Esophagus (tissue), 2 donors: ENCODE data around the gene COL5A1. TPM values are rescaled to one million over a fixed set of nuclear protein-coding genes. Genes with fewer than 3 reads are reported as not detected.

ENCODE experiments used
- H3K27ac ChIP-seq, 2 donors: one replicate each; pipeline ENCODE4 v1.5.1; 2013; ENCODE audit warnings: low read depth in 2 of 2, mild to moderate bottlenecking in 2 of 2, inconsistent platforms in 1 of 2, low read length in 1 of 2, moderate library complexity in 1 of 2
- H3K27me3 ChIP-seq, 2 donors: one replicate each; pipeline ENCODE4 v1.6.1; 2013; ENCODE audit warnings: low read length in 2 of 2, control low read depth in 1 of 2, mild to moderate bottlenecking in 1 of 2; ENCODE audit not compliant: insufficient read depth in 2 of 2, control insufficient read depth in 1 of 2
- H3K36me3 ChIP-seq, 2 donors: one replicate each; pipeline ENCODE4 v1.6.1; 2013; ENCODE audit warnings: low read length in 1 of 2; ENCODE audit not compliant: control insufficient read depth in 2 of 2, insufficient read depth in 2 of 2
- H3K4me1 ChIP-seq, 2 donors: one replicate each; pipeline ENCODE4 v1.6.1; 2013; ENCODE audit warnings: low read length in 1 of 2; ENCODE audit not compliant: control insufficient read depth in 2 of 2, insufficient read depth in 2 of 2
- H3K4me3 ChIP-seq, 2 donors: one replicate each; pipeline ENCODE4 v1.5.1; 2013; ENCODE audit warnings: low read length in 2 of 2, mild to moderate bottlenecking in 2 of 2, low read depth in 1 of 2, moderate library complexity in 1 of 2
- H3K9me3 ChIP-seq, 2 donors: one replicate each; pipeline ENCODE4 v1.6.1; 2013; ENCODE audit warnings: mild to moderate bottlenecking in 2 of 2, low read depth in 1 of 2, low read length in 1 of 2, moderate library complexity in 1 of 2; ENCODE audit not compliant: control insufficient read depth in 2 of 2, insufficient read depth in 1 of 2
- WGBS, 2 donors: extraction: QIAGEN DNeasy Blood & Tissue Kit; methylation state at CpG; one replicate each; pipeline ENCODE4 v1.1.7; 2013; 5-methylcytosine and 5-hydroxymethylcytosine counted together
- polyA plus RNA-seq, 2 donors: library from polyadenylated mRNA; stranded (reverse); fragments of 200-250 nt; gene quantifications; one replicate each; pipeline ENCODE4 v1.2.3, GENCODE V29; 2013
- donor health status: healthy with polysubstance abuse.
- donor health status: Bipolar disorder and iron deficiency.

Gene COL5A1
- polyA plus RNA-seq, 2 donors = 3.5 to 7.6 TPM

DNA sequence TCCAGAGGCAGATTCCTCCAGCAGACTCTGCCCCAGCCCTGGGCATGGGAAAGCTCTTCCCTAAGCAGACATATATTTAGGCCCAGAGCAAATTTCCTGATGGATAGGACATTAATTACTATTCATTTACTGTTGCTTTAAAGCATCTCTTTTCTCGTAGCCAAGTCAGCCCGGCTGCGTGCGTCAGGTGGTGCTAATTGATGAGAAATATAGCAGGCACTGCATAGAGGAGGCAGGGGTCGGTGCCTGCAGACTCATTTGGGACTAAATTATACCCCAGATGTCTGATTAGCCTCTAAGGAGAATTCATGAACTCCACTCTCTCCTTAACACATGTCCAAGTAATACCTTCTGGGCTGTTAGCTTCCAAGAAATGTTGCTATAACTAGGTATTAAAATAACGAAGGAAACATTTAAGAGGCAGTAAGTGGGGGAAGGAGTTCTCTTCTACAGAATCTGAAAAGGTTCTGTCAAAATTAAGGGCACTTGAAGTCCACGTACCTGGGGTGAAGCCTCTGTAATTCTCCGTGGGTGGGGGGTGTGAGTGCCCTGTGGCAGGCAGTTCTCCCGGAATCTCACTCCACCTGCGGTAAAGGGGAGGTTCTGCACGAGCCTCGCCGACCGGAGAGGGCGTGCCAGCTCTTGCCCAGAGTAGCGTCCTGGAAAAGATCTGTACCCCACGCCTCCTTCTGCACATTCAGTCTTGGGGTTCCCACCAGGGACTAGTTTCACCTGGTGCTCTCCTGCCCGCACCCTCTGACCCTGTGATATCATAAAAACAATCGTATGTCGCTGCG lies 123.1 kb downstream of the COL5A1 start:
- peaks cover 0 to 11% of the 10 kb centered on the region in 2 donors for H3K36me3 ChIP-seq
- H3K27me3 ChIP-seq = no peaks in the 10 kb centered on the region
- no peak overlapping the region for H3K4me3 ChIP-seq
- peaks cover 0 to 6% of the 10 kb centered on the region in 2 donors for H3K9me3 ChIP-seq
- H3K4me1 ChIP-seq = peaks cover 0 to 3% of the 10 kb centered on the region in 2 donors
- H3K27ac ChIP-seq = no peak overlapping the region
- 65 to 69% methylated on average over 21 of the region's 21 CpGs for WGBS, 2 donors

DNA sequence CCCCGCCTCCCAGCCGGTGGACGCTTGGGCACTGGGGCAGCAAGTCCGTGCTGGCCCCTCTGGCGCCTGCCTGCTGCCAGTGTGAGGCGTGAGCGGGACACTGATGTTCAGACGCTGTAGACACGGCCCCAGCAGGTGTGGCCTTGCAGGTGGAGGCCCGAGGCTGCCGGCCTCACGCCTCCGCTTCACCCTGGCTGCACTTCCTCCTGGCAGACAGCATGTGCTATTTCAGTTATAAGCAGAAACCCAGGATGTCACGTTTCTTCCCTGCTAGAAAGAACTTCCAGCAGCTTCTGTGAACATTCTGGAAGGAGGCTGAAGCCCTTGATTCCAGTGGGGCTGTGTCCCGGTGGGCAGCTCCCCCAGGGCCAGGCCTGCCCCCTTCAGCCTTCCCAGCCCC lies 124.2 kb downstream of the COL5A1 start:
- Histone ChIP-seq H3K36me3 (peaks cover 0 to 7% of the 10 kb centered on the region in 2 donors), H3K9me3 (peaks cover 0 to 1% of the 10 kb centered on the region in 2 donors), H3K4me1 (peaks cover 0 to 3% of the 10 kb centered on the region in 2 donors), H3K27me3 (no peaks in the 10 kb centered on the region), H3K4me3 (no peak overlapping the region), H3K27ac (no peak overlapping the region)
- 71 to 72% methylated on average over 15 of the region's 15 CpGs for WGBS, 2 donors

DNA sequence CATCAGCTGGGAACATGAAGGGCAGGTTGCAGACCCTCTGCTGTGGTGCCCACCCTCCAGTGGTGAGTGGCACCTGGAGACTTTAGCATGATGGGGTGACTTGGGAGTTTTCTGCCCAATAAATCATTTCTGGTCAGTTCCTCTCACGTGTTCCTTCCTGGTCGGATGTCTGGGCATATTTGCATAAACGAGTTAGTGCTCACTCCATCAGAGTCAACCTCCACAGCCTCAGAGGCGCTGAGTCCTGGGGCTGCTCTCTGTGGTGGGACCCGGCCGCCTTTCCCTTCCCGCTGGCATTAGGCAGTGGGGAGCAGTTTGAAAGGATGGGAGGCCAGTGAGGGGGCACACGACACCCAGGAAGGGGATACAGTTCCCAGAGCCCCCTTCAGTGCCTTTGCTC lies 125.0 kb downstream of the COL5A1 start:
- H3K4me1 ChIP-seq = no peaks in the 10 kb centered on the region
- H3K36me3 ChIP-seq = peaks cover 0 to 5% of the 10 kb centered on the region in 2 donors
- H3K9me3 ChIP-seq = no peaks in the 10 kb centered on the region
- no peak overlapping the region for H3K4me3 ChIP-seq
- 70 to 82% methylated on average over 8 of the region's 8 CpGs for WGBS, 2 donors
- no peaks in the 10 kb centered on the region for H3K27me3 ChIP-seq
- H3K27ac ChIP-seq = no peak overlapping the region

DNA sequence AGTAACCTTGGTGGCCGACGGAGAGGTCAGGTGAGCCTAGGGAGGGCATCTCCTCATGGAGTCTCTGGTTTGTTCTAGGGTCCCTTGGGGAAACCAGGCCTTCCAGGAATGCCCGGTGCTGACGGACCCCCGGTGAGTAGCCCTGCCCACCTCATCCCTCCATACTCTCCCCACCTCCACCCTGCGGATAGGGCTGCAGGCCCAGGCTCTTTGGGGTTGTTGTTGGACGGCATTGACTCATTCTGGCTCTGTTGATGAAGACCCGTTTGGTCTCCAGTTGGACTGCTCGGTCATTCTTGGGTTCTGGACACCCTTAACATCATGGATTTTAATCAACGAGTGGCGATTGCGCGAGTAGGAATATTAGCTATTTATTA lies 126.7 kb downstream of the COL5A1 start:
- H3K36me3 ChIP-seq = peaks cover 0 to 8% of the 10 kb centered on the region in 2 donors
- no peak overlapping the region for H3K27ac ChIP-seq
- H3K4me1 ChIP-seq = no peaks in the 10 kb centered on the region
- no peaks in the 10 kb centered on the region for H3K27me3 ChIP-seq
- WGBS, 2 donors = 73 to 86% methylated on average over 13 of the region's 13 CpGs
- no peak overlapping the region for H3K4me3 ChIP-seq
- H3K9me3 ChIP-seq = no peaks in the 10 kb centered on the region

DNA sequence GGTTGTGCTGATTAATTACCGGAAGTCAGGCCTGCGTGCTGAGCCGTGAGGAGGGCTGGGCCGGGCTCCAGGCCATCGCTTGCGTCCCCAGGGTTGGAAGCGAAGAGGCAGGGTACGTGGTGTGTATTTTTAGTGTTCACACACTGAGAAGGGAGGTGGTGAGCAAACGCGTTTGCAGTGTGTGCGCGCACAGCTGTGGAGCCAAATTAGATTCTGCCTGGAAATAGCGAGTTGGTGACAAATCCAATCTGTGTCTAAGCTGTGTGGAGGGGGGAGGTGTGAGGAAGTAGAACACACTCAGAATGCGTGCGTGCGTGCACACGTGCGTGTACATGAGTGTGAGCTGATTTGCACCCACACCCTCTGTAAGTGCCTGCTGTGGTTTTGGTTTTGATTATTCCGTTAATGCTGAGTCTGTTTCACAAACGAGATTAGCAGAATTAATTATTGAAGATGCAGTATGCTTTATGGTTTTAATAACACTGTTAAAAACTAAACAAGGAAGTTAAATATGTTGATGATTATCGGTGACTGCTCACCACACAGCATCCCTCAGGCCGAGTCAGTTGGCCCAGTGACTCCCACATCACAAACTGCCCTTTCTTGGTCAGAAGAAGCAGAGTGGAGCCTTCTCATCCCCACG lies 127.2 kb downstream of the COL5A1 start:
- H3K27ac ChIP-seq = no peak overlapping the region
- WGBS, 2 donors = 67 to 76% methylated on average over 23 of the region's 23 CpGs

DNA sequence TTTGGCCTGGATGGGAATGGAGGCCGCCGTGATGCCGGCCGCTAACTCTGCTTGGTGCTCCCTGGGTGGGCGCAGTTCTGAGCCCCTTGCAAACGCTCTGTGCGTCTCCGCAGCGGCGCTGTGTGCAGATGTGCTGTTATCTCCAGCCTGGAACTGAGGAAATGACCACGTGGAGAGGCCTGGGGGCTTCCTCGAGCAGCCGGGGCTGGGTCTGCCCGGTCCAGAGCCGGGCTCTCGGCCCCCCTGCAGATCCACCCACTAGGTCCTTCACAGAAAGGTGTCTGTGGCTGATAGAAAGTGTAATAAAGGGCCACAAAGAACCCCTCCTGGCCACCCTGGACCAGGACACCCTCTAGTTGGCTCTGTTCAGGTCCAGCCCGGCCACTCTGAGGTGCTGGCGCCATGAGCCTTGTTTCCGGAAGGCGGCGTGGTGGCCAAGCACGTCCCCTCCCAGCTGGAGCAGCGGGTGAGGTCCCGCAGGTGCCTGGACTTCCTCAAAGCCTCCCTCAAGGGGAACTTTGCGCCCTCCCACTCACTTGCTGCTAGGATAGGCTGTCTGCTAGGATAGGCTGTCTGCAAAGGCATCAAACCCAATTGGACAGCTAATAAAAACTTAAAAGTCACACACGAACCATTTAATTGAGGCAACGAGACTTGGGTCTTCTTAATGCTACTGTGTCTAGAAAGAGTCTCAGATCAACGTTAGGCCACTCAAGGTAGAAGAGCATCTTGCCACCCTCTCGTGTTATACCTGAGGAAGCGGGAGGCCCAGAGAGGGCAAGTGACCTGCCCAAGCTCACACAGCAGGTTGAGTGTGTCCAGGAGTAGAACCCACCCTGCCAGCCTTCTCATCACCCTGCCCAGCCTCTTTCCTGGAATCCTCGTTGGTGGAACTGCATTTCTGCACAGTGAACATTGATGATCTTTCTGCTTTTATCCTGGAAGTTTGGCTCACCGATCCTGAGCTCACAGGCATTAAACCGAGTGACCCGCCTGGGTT lies 129.7 kb downstream of the COL5A1 start:
- Histone ChIP-seq H3K27ac (no peak overlapping the region), H3K27me3 (no peaks in the 10 kb centered on the region), H3K9me3 (no peaks in the 10 kb centered on the region), H3K36me3 (peaks cover 0 to 9% of the 10 kb centered on the region in 2 donors), H3K4me3 (no peak overlapping the region), H3K4me1 (no peaks in the 10 kb centered on the region)
- WGBS, 2 donors = 71 to 75% methylated on average over 34 of the region's 34 CpGs

More for the DNA sequence above, 127.2 kb downstream of the COL5A1 start:
- H3K4me3 ChIP-seq = no peak overlapping the region
- peaks cover 0 to 9% of the 10 kb centered on the region in 2 donors for H3K36me3 ChIP-seq
- H3K27me3 ChIP-seq = no peaks in the 10 kb centered on the region
- H3K4me1 ChIP-seq = no peaks in the 10 kb centered on the region
- no peaks in the 10 kb centered on the region for H3K9me3 ChIP-seq

DNA sequence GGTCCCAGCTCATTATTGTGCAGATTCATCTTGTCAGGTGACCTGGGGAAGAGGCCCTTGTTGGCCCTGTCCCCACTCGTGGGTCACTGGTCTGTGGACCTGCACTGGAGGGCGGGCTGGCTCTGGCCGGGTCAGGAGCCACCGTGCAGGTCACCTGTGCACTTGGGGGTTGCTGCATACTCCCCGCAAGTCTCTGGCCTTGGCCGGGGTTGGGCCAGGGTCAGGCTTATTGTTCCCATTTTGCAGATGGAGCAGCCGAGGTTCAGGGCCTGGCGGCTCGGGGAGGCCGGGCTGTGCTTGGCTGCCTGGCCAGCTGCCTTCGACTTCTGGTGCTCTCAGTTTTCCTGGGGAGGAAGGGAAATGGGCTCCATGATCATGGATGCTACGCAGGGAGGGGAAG lies 130.7 kb downstream of the COL5A1 start:
- Histone ChIP-seq H3K36me3 (peaks cover 0 to 9% of the 10 kb centered on the region in 2 donors), H3K4me1 (no peaks in the 10 kb centered on the region), H3K27me3 (no peaks in the 10 kb centered on the region), H3K4me3 (no peak overlapping the region), H3K9me3 (no peaks in the 10 kb centered on the region), H3K27ac (no peak overlapping the region)
- WGBS, 2 donors = 87 to 90% methylated on average over 12 of the region's 12 CpGs

DNA sequence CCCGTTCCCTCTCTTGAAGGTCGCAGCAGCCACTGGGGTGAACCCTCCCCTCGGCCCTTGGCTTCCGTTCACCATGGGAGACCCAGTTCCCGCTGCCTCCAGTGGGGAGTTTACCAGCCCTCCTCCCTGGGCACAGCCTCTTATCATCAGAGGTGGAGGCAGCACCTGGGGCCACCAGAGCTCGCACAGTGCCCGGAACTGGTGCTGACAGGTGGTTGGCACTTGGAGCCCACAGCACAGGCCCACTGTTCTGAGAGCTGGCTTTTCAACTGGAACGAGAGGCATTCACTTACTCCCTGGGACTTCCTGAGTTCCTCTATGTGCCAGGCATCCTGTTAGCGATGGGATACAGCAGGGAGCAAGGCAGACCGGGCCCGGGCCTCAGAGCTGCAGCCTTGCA lies 132.2 kb downstream of the COL5A1 start:
- H3K36me3 ChIP-seq = peaks cover 0 to 9% of the 10 kb centered on the region in 2 donors
- no peak overlapping the region for H3K4me3 ChIP-seq
- 90 to 92% methylated on average over 11 of the region's 11 CpGs for WGBS, 2 donors
- H3K9me3 ChIP-seq = peaks cover 0 to 2% of the 10 kb centered on the region in 2 donors
- H3K27me3 ChIP-seq = no peaks in the 10 kb centered on the region
- H3K27ac ChIP-seq = no peak overlapping the region
- peaks cover 0 to 11% of the 10 kb centered on the region in 2 donors for H3K4me1 ChIP-seq

DNA sequence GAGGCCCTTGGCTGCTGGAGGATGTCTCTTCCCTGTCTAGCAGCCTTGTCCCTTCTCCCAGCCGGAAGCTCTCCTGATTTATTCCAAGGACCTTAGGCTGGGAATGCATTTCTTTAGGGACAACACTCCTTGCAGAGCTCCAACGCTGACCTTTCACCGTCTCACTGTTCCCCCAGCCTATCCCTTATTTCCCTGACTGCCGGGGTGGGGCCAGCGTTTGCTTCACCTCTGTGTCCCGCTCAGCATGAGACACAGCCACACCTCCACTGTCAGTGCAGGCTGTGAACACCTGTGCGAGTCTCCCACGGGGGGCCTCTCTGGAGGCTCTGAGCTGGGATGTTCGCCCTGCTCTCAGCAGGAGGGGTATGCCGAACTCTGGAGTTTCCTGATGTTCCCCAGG lies 132.8 kb downstream of the COL5A1 start:
- no peak overlapping the region for H3K27ac ChIP-seq
- no peaks in the 10 kb centered on the region for H3K27me3 ChIP-seq
- peaks cover 3 to 12% of the 10 kb centered on the region in 2 donors for H3K4me1 ChIP-seq
- H3K9me3 ChIP-seq = peaks cover 0 to 2% of the 10 kb centered on the region in 2 donors
- 69 to 90% methylated on average over 10 of the region's 10 CpGs for WGBS, 2 donors
- H3K4me3 ChIP-seq = no peak overlapping the region
- H3K36me3 ChIP-seq = peaks cover 0 to 9% of the 10 kb centered on the region in 2 donors
